ENCODE measurements around the gene TRMT13. TPM values are rescaled to one million over a fixed set of nuclear protein-coding genes. Genes with fewer than 3 reads are reported as not detected.

The TRMT13 gene
- total and polyA plus RNA-seq, 2 of the 13 experiments (the other 11 are each of a cell fraction or from before 2014, with no cell fraction given) = 10.0 to 12.4 TPM

- TF ChIP-seq GATA4 (IDR thresholded peaks at IDR 0.05; ENCODE audit: borderline replicate concordance, low read depth) = no peak
- TF ChIP-seq PLSCR1 (CRISPR knock-in tag; IDR thresholded peaks at IDR 0.05; ENCODE audit: borderline replicate concordance) = no peak
- TF ChIP-seq CTCF (CRISPR knock-in tag; IDR thresholded peaks at IDR 0.05) = 0 out of 2 replicates have a peak, but pooled peaks have one; percentile 1
- 0 out of 2 replicates have a peak, but pooled peaks have one; percentile 57 for TF ChIP-seq ZNF816 (CRISPR knock-in tag; IDR thresholded peaks at IDR 0.05; ENCODE audit: borderline replicate concordance)
- TF ChIP-seq ZNF7 (CRISPR knock-in tag; IDR thresholded peaks at IDR 0.05) = no peak
- TF ChIP-seq FOSL1 (CRISPR knock-in tag; IDR thresholded peaks at IDR 0.05; ENCODE audit: borderline replicate concordance) = no peak
- TF ChIP-seq ZFP41 (CRISPR knock-in tag; IDR thresholded peaks at IDR 0.05; ENCODE audit: borderline replicate concordance) = peak; percentile 79; the same call in 1 of the 2 replicates
- peak; percentile 49; the same call in 1 of the 2 replicates for TF ChIP-seq PRDM15 (CRISPR knock-in tag; IDR thresholded peaks at IDR 0.05)
- TF ChIP-seq ZNF704 (CRISPR knock-in tag; IDR thresholded peaks at IDR 0.05; ENCODE audit: borderline replicate concordance) = no peak
- TF ChIP-seq ESRRA (CRISPR knock-in tag; IDR thresholded peaks at IDR 0.05; ENCODE audit: low read depth) = 0 out of 2 replicates have a peak, but pooled peaks have one; percentile 35
- no peak for TF ChIP-seq AFF4 (CRISPR knock-in tag; IDR thresholded peaks at IDR 0.05)
These were observed at the start of gene TRMT13, which contains the start of gene SASS6 (continued) for GRCh38 chr1:100132566-100133477.

Data from HepG2 (cell line).